ENCODE measurements around the gene HPD.

The HPD gene

DNA sequence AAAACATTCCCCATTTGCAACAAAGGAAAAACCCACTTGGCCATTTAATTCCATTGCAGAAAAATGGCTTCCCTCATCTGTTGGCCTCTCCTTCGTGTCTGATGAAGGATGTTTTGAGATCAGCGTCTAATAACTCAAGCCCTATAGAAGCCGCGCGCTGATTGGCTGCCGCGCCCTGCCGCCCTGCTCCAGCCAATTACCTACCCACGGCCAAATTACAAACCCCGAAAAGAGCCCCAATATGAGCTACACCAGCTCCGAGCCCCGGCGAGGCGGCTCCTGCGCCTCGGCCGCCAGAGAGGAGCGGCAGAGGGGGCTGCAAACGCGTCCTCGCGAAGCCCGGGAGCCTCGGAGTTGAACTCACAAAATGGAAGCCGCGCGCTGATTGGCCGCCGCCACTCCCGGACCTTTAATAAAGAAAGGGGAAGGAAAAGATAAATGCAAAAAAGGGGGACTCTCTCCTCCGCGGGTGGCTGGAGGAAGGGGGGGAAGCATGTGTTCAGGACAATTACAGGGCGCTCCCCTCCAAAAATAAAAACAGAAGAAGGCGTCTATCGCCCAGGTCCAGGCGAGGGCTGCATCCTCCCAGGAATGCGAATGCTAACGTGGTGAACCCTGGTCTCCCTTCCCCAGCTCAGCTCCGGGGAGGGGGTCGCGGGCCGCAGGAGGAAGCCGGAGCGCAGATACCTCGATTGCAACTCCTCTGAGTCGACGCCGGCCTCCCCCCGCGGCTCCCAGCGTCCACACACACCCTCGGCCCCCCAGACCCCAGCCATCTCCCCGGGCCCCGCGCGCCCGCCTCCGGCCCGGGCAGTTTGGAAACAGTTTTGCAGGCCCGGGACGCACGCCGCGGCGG, 55.6 kb downstream of the HPD start:
- H3K9me3 ChIP-seq (ENCODE audit: low read depth, low read length) = no peaks in the 10 kb centered on the region
- DNase-seq (ENCODE audit: low read depth, low spot score) = peak; percentile 94
- peaks cover 5% of the 10 kb centered on the region; the same call in 1 of the 2 replicates for H3K36me3 ChIP-seq (ENCODE audit: insufficient read depth, low read length)
- peak overlapping the region; percentile 94 for H3K9ac ChIP-seq (ENCODE audit: insufficient read length)
- H3K4me3 ChIP-seq = peak overlapping the region; percentile 74
- TF ChIP-seq EZH2 (IDR thresholded peaks at IDR 0.05) (no peak), POLR2AphosphoS5 (IDR thresholded peaks at IDR 0.05; ENCODE audit: borderline replicate concordance, low read depth, low read length) (peak; percentile 94)
- peak overlapping the region; percentile 93 for H3K27ac ChIP-seq

DNA sequence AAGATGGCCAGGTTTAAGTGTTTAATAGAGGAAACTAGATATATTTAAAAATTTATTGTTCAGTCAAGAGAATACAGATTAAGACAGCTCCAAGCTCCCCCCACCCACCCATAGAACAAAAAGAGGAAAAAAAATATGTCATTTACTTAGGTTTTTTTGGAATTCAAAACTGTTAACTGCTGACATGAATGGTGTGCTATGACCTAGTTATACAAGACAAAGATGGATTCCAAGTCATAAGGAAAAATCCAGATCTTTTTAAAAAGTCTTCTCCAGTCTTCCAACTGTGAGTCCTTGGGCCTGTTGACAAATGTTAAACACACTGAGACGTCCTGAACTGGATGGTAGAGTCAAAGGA, 56.2 kb downstream of the HPD start:
- H3K36me3 ChIP-seq (ENCODE audit: insufficient read depth, low read length) = peaks cover 3% of the 10 kb centered on the region; the same call in 1 of the 2 replicates
- no peaks in the 10 kb centered on the region for H3K9me3 ChIP-seq (ENCODE audit: low read depth, low read length)
- DNase-seq (ENCODE audit: low read depth, low spot score) = no peak
- peak overlapping the region; percentile 94 for H3K9ac ChIP-seq (ENCODE audit: insufficient read length)
- peak overlapping the region; percentile 93 for H3K27ac ChIP-seq
- peak overlapping the region; percentile 74 for H3K4me3 ChIP-seq
- no peak for TF ChIP-seq EZH2 (IDR thresholded peaks at IDR 0.05)
- no peak for TF ChIP-seq POLR2AphosphoS5 (IDR thresholded peaks at IDR 0.05; ENCODE audit: borderline replicate concordance, low read depth, low read length)

DNA sequence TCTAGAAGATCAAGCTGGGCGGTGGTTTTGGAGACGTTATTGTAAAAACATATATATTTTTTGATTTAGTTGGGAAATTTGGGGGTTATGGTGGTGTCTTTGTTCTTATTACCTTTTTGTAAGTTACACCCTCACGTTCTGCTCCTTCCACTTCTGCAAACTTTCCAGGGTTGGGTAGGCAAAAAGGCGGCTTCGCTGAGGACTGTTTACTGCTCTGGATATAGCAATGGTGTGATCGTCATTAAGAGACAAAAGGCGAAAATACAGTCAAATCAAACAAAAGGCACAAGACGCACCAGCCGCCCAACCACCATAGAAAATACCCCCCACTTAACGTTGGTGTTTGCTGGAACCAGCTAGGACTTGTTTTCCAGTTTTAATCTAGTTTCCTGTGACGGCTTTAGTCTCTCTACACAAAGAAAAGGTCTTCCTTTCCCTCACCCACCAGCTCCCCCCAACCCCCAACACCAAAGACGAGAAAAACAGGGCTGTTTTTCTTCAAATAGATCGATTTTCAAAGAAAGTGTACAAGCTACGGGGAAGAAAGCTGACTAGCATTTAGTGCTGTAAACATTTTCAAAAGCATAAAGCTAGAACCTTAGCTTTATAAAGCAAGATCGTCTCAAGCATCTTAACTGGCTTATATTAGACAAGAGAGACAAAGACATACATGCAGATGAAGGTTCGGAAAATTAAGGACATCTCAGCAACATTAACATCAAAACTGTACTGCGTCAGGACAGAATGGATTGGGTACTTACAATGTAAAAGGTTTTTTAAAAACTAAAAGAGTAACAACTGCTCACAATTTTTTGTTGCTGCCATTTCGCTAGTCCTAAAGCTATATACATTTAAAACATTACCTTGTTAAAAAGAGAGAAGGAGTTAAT, 56.8 kb downstream of the HPD start:
- peak overlapping the region; percentile 94 for H3K9ac ChIP-seq (ENCODE audit: insufficient read length)
- peak overlapping the region; percentile 93 for H3K27ac ChIP-seq
- H3K4me3 ChIP-seq = peak overlapping the region; percentile 74
- no peak for DNase-seq (ENCODE audit: low read depth, low spot score)
- H3K36me3 ChIP-seq (ENCODE audit: insufficient read depth, low read length) = peaks cover 3% of the 10 kb centered on the region; the same call in 1 of the 2 replicates
- no peaks in the 10 kb centered on the region for H3K9me3 ChIP-seq (ENCODE audit: low read depth, low read length)
- TF ChIP-seq FOXP2 (optimal IDR thresholded peaks at IDR 0.05; ENCODE audit: control extremely low read depth, extremely low read length, insufficient read depth) (no peak), EZH2 (IDR thresholded peaks at IDR 0.05) (no peak), POLR2AphosphoS5 (IDR thresholded peaks at IDR 0.05; ENCODE audit: borderline replicate concordance, low read depth, low read length) (no peak)

DNA sequence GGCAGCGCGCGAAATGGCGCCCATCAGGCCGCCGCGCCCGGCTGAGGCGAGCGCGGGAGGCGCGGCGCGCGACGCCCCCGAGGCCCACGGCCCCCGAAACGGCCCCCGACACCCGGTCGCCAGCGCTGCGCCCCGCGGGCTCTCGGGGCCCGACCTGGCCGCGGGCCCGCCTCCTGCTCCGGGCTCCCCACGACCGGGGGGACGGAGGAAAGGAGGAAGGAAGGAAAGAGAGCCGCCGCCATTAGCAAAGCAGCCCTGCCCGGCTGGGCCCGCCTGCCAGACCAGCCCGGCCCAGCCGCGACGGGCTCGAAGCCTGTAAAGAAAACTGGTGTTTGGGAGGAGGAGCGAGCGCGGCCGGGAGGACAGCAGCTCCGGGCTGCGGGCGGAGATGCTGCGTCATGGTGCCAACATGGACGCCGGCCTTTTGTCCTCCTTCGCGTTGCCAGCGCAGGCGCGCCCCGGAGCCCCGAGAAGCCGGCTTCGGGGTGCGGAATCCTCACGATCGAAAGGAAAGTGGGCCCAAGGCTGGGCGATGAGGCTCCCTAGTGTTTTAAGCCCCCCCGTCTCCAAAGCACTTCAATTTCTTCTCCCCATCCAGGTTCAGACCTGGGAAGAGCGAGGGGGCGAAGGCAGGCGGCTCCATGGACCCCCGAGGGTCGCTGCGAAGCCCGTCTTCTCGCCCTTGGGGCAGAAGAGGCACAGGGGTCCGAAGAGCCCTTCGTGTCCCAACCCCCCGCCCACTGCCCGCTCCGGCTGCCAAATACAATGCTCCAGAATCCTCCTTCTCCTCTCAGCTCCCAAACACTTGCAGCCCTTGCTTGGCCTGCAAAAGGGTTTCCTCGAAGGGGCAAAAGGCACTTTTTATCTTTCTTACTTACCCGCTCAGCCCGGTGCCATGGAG, 57.7 kb downstream of the HPD start:
- Histone ChIP-seq H3K9ac (ENCODE audit: insufficient read length) (peak overlapping the region; percentile 94), H3K4me3 (peak overlapping the region; percentile 82), H3K27ac (peak overlapping the region; percentile 93), H3K9me3 (ENCODE audit: low read depth, low read length) (no peaks in the 10 kb centered on the region), H3K36me3 (ENCODE audit: insufficient read depth, low read length) (peaks cover 3% of the 10 kb centered on the region; the same call in 1 of the 2 replicates)
- TF ChIP-seq FOXP2 (optimal IDR thresholded peaks at IDR 0.05; ENCODE audit: control extremely low read depth, extremely low read length, insufficient read depth) (no peak), EZH2 (IDR thresholded peaks at IDR 0.05) (no peak), POLR2AphosphoS5 (IDR thresholded peaks at IDR 0.05; ENCODE audit: borderline replicate concordance, low read depth, low read length) (no peak)
- DNase-seq (ENCODE audit: low read depth, low spot score) = no peak

DNA sequence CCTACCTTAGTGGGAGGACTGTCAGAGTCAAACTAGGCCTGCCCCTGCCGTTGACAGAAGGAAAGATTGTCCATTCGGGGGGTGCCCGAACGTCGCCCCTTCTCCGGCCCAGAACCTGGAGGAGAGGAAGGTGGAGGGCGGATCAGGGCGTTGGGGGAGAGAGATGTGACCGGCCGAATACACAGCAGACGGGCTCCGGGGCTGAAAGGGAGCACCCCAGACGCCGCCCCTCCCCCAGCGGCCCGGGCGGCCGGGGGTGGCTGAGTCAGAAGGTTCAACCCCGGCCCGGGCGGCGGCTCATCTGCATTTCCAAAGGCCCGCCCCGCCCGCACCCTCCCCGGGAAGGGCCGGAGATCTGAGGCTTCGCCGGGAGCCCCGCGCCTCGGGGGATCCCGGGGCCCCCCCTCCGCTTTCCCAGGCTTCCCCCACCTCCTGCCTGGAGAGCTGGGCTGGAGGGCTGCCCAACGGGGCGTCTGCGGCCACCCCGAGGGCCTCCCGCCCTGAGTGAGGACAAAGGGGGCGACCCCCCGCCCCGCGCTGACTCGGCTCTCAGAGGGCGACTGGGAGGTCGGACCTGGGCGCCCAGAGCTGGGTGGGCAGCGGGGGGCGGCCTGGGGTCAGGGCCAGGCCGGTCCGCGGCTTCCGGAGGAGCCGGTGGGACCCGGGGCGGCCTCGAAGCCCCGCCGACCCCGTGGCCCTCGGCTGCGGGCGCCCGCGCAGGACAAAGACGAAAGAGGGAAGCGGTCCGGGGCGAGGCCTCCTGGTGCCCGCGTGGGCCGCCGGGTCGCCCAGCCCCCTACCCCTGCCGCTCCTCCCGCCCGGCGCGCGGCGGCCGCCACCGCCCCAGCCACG, 58.6 kb downstream of the HPD start:
- TF ChIP-seq POLR2AphosphoS5 (IDR thresholded peaks at IDR 0.05; ENCODE audit: borderline replicate concordance, low read depth, low read length) (peak; percentile 21; the same call in 1 of the 2 replicates), FOXP2 (optimal IDR thresholded peaks at IDR 0.05; ENCODE audit: control extremely low read depth, extremely low read length, insufficient read depth) (no peak), EZH2 (IDR thresholded peaks at IDR 0.05) (no peak)
- Histone ChIP-seq H3K36me3 (ENCODE audit: insufficient read depth, low read length) (peaks cover 3% of the 10 kb centered on the region; the same call in 1 of the 2 replicates), H3K27ac (peak overlapping the region; percentile 93), H3K4me3 (peak overlapping the region; percentile 82), H3K9ac (ENCODE audit: insufficient read length) (peak overlapping the region; percentile 94), H3K9me3 (ENCODE audit: low read depth, low read length) (no peaks in the 10 kb centered on the region)
- DNase-seq (ENCODE audit: low read depth, low spot score) = no peak

DNA sequence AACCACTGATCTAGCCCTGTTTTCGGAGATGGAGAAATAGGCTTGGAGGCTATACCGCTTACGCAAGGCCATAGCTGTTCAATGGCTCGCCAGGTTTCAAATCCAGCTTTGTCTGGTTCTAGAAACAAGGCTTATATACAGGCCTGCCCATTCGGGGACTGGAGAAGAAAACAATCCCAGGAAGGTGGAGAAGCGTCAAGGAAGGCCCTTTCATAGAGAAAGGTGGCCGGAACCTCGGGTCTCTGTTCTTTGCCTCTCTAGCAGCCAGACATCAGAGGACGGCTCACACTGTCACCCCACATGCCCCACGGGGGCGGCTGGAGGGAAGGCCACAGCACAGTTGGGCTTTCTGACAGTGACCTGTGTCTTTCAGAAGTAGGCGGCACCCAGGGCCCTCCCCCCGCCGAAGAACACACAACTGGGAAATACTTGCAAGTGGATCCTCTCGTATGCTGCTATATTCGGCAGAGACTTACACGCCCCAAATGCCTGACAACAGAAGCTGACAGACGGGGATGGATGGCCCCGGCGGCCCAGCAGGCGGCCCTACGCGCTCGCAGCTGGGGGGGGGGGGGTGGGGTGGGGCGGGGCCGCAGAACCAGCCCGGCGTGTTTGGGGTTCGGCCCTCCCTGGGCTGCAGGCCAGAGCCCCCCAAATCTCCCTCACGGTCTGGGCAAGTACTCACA, 59.4 kb downstream of the HPD start:
- Histone ChIP-seq H3K36me3 (ENCODE audit: insufficient read depth, low read length) (peaks cover 3% of the 10 kb centered on the region; the same call in 1 of the 2 replicates), H3K9me3 (ENCODE audit: low read depth, low read length) (no peaks in the 10 kb centered on the region), H3K27ac (peak overlapping the region; percentile 93), H3K4me3 (peak overlapping the region; percentile 82), H3K9ac (ENCODE audit: insufficient read length) (peak overlapping the region; percentile 94)
- no peak for DNase-seq (ENCODE audit: low read depth, low spot score)
- TF ChIP-seq FOXP2 (optimal IDR thresholded peaks at IDR 0.05; ENCODE audit: control extremely low read depth, extremely low read length, insufficient read depth) = peak; percentile 25
- TF ChIP-seq POLR2AphosphoS5 (IDR thresholded peaks at IDR 0.05; ENCODE audit: borderline replicate concordance, low read depth, low read length) = no peak
- no peak for TF ChIP-seq EZH2 (IDR thresholded peaks at IDR 0.05)
